Heart right ventricle (tissue), 16 donors: ENCODE measurements around the gene MTOR. TPM values are rescaled to one million over a fixed set of nuclear protein-coding genes. Genes with fewer than 3 reads are reported as not detected.

Experiments
- ATAC-seq, 8 donors: fragments of 200-7000 bp; cut with Tn5 transposase; one replicate each; pipeline ENCODE4 v1.9.1; 2020; ENCODE audit warnings: mild to moderate bottlenecking in 8 of 8, moderate library complexity in 8 of 8, moderate number of reproducible peaks in 1 of 8
- DNase-seq, 2 donors: peaks; one replicate each; pipeline ENCODE4 v3.0.0-alpha.2; 2020
- H3K27ac ChIP-seq, 10 donors: fragments of 200-600 bp; sonication (generic) in 2 of 10; one replicate each; pipeline versions ENCODE4 v1.5.0 to v1.8.0; 2020 to 2022; ENCODE audit warnings: mild to moderate bottlenecking in 3 of 10
- H3K27me3 ChIP-seq, 7 donors: fragments of 200-600 bp; one replicate each; pipeline ENCODE4 v1.8.0; 2021 to 2022; ENCODE audit warnings: mild to moderate bottlenecking in 2 of 7
- H3K36me3 ChIP-seq, 9 donors: fragments of 200-600 bp; sonication (generic) in 1 of 9; one replicate each; pipeline versions ENCODE4 v1.5.0 to v1.8.0; 2020 to 2022; ENCODE audit warnings: mild to moderate bottlenecking in 2 of 9
- H3K4me1 ChIP-seq, 9 donors: fragments of 200-600 bp; sonication (generic) in 1 of 9; one replicate each; pipeline versions ENCODE4 v1.5.0 to v1.8.0; 2020 to 2022; ENCODE audit warnings: mild to moderate bottlenecking in 4 of 9
- H3K4me3 ChIP-seq, 10 donors: fragments of 200-600 bp; sonication (generic) in 2 of 10; one replicate each; pipeline versions ENCODE4 v1.5.0 to v1.8.0; 2020 to 2022; ENCODE audit warnings: mild to moderate bottlenecking in 7 of 10, moderate library complexity in 2 of 10
- H3K9me3 ChIP-seq, 11 donors: fragments of 200-600 bp in 10 of 11; sonication (generic) in 2 of 11; one replicate each; pipeline versions ENCODE4 v1.5.0 to v1.8.0; 2013 to 2022; ENCODE audit warnings: mild to moderate bottlenecking in 2 of 11, control low read depth in 1 of 11, moderate library complexity in 1 of 11
- CTCF ChIP-seq, 9 donors: fragments of 200-600 bp; sonication (generic) in 2 of 9; IDR thresholded peaks; one replicate each; pipeline versions ENCODE4 v1.5.0 to v1.8.0; 2021 to 2022; ENCODE audit warnings: antibody characterized with exemption in 9 of 9, mild to moderate bottlenecking in 5 of 9, moderate library complexity in 1 of 9
- WGBS, 2 donors: extraction: QIAGEN DNeasy Blood & Tissue Kit; methylation state at CpG; one replicate each; pipeline ENCODE4 v1.1.7; 2013; ENCODE audit warnings: inconsistent platforms in 1 of 2; 5-methylcytosine and 5-hydroxymethylcytosine counted together
- intact Hi-C, 10 donors: fragments of 100-400 bp; cut with DNase I; formaldehyde crosslinking; loops; one replicate each; pipeline versions ENCODE4 v1.11.1 to v1.14.2; 2022
- polyA plus RNA-seq, 2 donors: library from polyadenylated mRNA; stranded (reverse); fragments of 200-250 nt; gene quantifications; one replicate each; pipeline ENCODE4 v1.2.3, GENCODE V29; 2013
- total RNA-seq, 10 donors: library from RNA; stranded (reverse); fragmentation: NEBNext Ultra II Directional in 3 of 10; extraction: Animal tissue kit (Norgen Biotek cat#: 25700) in 3 of 10; gene quantifications; one replicate each; pipeline versions ENCODE4 v1.2.1 to v1.2.4, GENCODE V29; 2021 to 2023
- donor health status: Arrhythmogenic right ventricular cardiomyopathy.
- donor health status: ischemic (EF 13 %, LVEDD 7.1; RV severe dilation, severe dysfunction).
- donor health status: healthy with polysubstance abuse.
- donor health status: DM: no; HTN: yes; CAD: no.
- donor health status: DM: no; HTN: no; CAD: no.
- donor health status: ischemic (EF 25% LVEDD 6.9; RV normal size, moderate dysfunction).
- donor health status: ischemic (EF 25% LVEDD 5.7; RV mildly dilated, moderate dysfunction).
- donor health status: healthy.
- donor health status: DM: yes; HTN: yes; CAD: no.
- donor health status: Ischemic cardiomyopathy.
- donor health status: ischemic (EF 35%, LVEDD 5.7; RV mildly dilated, moderate dysfunction).
- donor health status: nonischemic (EF 11% LVEDD 7.7; RV severe dilation, severe dysfunction).
- donor health status: DM: yes; HTN: yes; CAD: no.
- donor health status: PGD.
- donor health status: ischemic (EF 29% LVEDD 5.4; RV normal size, mild dysfunction).
- donor health status: nonischemic (EF 23%, LVEDD 6.1; RV moderate dilation, normal function).

Gene MTOR
- total and polyA plus RNA-seq, 12 donors: 18.7 to 42.7 (median 36.3) TPM

GRCh38 chr1:11132563-11133293, 129.6 kb downstream of the MTOR start:
- peaks cover 10 to 98% (median 39%) of the 10 kb centered on the region in 9 donors for H3K36me3 ChIP-seq
- ATAC-seq: peak in 4 of 8 donors; percentile 47 to 77 (median 55)

GRCh38 chr1:11131816-11132215, 130.5 kb downstream of the MTOR start:
- Histone ChIP-seq H3K36me3 (peaks cover 10 to 98% (median 47%) of the 10 kb centered on the region in 9 donors), H3K4me1 (peaks cover 0 to 29% (median 5%) of the 10 kb centered on the region in 9 donors), H3K4me3 (no peak overlapping the region), H3K9me3 (no peaks in the 10 kb centered on the region), H3K27ac (peak overlapping the region in 4 of 10 donors; percentile 43 to 71 (median 50)), H3K27me3 (no peaks in the 10 kb centered on the region)
- DNase-seq (no peak), ATAC-seq (no peak)
- TF ChIP-seq CTCF (IDR thresholded peaks at IDR 0.05): no peak
- 71 to 82% methylated on average over 3 of the region's 3 CpGs for WGBS, 2 donors
- intact Hi-C loops: no loop called here

More at GRCh38 chr1:11132563-11133293, 129.6 kb downstream of the MTOR start:
- Histone ChIP-seq H3K4me3 (no peak overlapping the region), H3K4me1 (peaks cover 0 to 29% (median 5%) of the 10 kb centered on the region in 9 donors), H3K27me3 (no peaks in the 10 kb centered on the region), H3K27ac (peak overlapping the region in 7 of 10 donors; percentile 5 to 71 (median 37)), H3K9me3 (no peaks in the 10 kb centered on the region)
- 76 to 79% methylated on average over 8 of the region's 8 CpGs for WGBS, 2 donors
- intact Hi-C loops: no loop called here
- TF ChIP-seq CTCF (IDR thresholded peaks at IDR 0.05): no peak
- no peak for DNase-seq

- DNase-seq (no peak), ATAC-seq (no peak)
- H3K9me3 ChIP-seq: no peaks in the 10 kb centered on the region
- peaks cover 10 to 98% (median 47%) of the 10 kb centered on the region in 9 donors for H3K36me3 ChIP-seq
- H3K4me3 ChIP-seq: no peak overlapping the region
- intact Hi-C loops: no loop called here
- 97 to 98% methylated on average over 17 of the region's 17 CpGs for WGBS, 2 donors
- no peaks in the 10 kb centered on the region for H3K27me3 ChIP-seq
- TF ChIP-seq CTCF (IDR thresholded peaks at IDR 0.05): no peak
- peaks cover 0 to 27% (median 5%) of the 10 kb centered on the region in 9 donors for H3K4me1 ChIP-seq
- peak overlapping the region in 1 of 10 donors; percentile 10 for H3K27ac ChIP-seq
These were observed 131.9 kb downstream of the MTOR start for GRCh38 chr1:11130406-11130805.

- TF ChIP-seq CTCF (IDR thresholded peaks at IDR 0.05): no peak
- Histone ChIP-seq H3K9me3 (no peaks in the 10 kb centered on the region), H3K36me3 (peaks cover 10 to 100% (median 53%) of the 10 kb centered on the region in 9 donors), H3K4me1 (peaks cover 0 to 22% (median 5%) of the 10 kb centered on the region in 9 donors), H3K27ac (no peak overlapping the region), H3K4me3 (no peak overlapping the region), H3K27me3 (no peaks in the 10 kb centered on the region)
- 93 to 94% methylated on average over 15 of the region's 15 CpGs for WGBS, 2 donors
- intact Hi-C loops: no loop called here
- ATAC-seq (peak in 1 of 8 donors; percentile 39), DNase-seq (no peak)
These were observed 132.5 kb downstream of the MTOR start for GRCh38 chr1:11129649-11130390.
